ENCODE measurements around the gene INTS2.
A peak's percentile ranks its signal among the peaks of the same experiment; 100 is the strongest.
"Not testable (repeated sequence)": the region's sequence is repeated elsewhere in the genome, so short reads cannot be mapped to it uniquely, and the experiment has no call there.

The INTS2 gene

GRCh38 chr17:61849674-61850073 is 78.1 kb downstream of the INTS2 start:
- no peak for DNase-seq (ENCODE audit: low read depth in 2 of 2)

- no peak for DNase-seq (ENCODE audit: low read depth in 2 of 2)
Measured at GRCh38 chr17:61848896-61849295, 78.9 kb downstream of the INTS2 start.

GRCh38 chr17:61848247-61848646 is 79.5 kb downstream of the INTS2 start:
- no peak for DNase-seq (ENCODE audit: low read depth in 2 of 2)

- DNase-seq (ENCODE audit: low read depth in 2 of 2), result no peak
Measured at GRCh38 chr17:61847659-61848058, 80.1 kb downstream of the INTS2 start.

- no peak for DNase-seq (ENCODE audit: low read depth in 2 of 2)
Measured at GRCh38 chr17:61846761-61847375, 80.9 kb downstream of the INTS2 start.

GRCh38 chr17:61846088-61846487 is 81.7 kb downstream of the INTS2 start:
- no peak for DNase-seq (ENCODE audit: low read depth in 2 of 2)

- no peak for DNase-seq (ENCODE audit: low read depth in 2 of 2)
Measured at GRCh38 chr17:61843435-61843834, 84.3 kb downstream of the INTS2 start.

- DNase-seq (ENCODE audit: low read depth in 2 of 2), result no peak
Measured at GRCh38 chr17:61842899-61843298, 84.9 kb downstream of the INTS2 start.

GRCh38 chr17:61839300-61839786 is 88.4 kb downstream of the INTS2 start:
- DNase-seq (ENCODE audit: low read depth in 2 of 2), result no peak

GRCh38 chr17:61837175-61838051 is 90.4 kb downstream of the INTS2 start:
- peak; percentile 7 to 17 for DNase-seq (ENCODE audit: low read depth in 2 of 2)

- no peak for DNase-seq (ENCODE audit: low read depth in 2 of 2)
Measured at GRCh38 chr17:61836266-61837174, 91.3 kb downstream of the INTS2 start.

- no peak for DNase-seq (ENCODE audit: low read depth in 2 of 2)
Measured at GRCh38 chr17:61835606-61836005, 92.2 kb downstream of the INTS2 start.

GRCh38 chr17:61834610-61835009 is 93.2 kb downstream of the INTS2 start:
- no peak for DNase-seq (ENCODE audit: low read depth in 2 of 2)

GRCh38 chr17:61833536-61834193 is 94.1 kb downstream of the INTS2 start:
- no peak for DNase-seq (ENCODE audit: low read depth in 2 of 2)

GRCh38 chr17:61832463-61832862 is 95.3 kb downstream of the INTS2 start:
- no peak for DNase-seq (ENCODE audit: low read depth in 2 of 2)

- DNase-seq (ENCODE audit: low read depth in 2 of 2), result no peak
Measured at GRCh38 chr17:61831099-61831498, 96.7 kb downstream of the INTS2 start.

GRCh38 chr17:61828694-61829093 is 99.1 kb downstream of the INTS2 start:
- no peak for DNase-seq (ENCODE audit: low read depth in 2 of 2)

GRCh38 chr17:61827649-61828395 is 100.0 kb downstream of the INTS2 start:
- DNase-seq (ENCODE audit: low read depth in 2 of 2), result no peak

- not testable (repeated sequence) for DNase-seq (ENCODE audit: low read depth in 2 of 2)
Measured at GRCh38 chr17:61826866-61827265, 100.9 kb downstream of the INTS2 start.

GRCh38 chr17:61826198-61826597 is 101.6 kb downstream of the INTS2 start:
- DNase-seq (ENCODE audit: low read depth in 2 of 2), result not testable (repeated sequence)

Data from stimulated activated CD8-positive, alpha-beta memory T cell treated with anti-CD3 and anti-CD28 coated beads, Interleukin-2, amount 100 ng/mL, for 48 hours (primary cell).